Liver (tissue), 3 donors: ENCODE results near the gene FCGBP.

Source experiments
- CTCF ChIP-seq: fragments of 150-350 bp; IDR thresholded peaks from 2 replicates; pipeline ENCODE4 v1.5.1; 2017; ENCODE audit warnings: improper control_type of control experiment, low read depth, low read length; ENCODE audit not compliant: missing input control
- MAX ChIP-seq: IDR thresholded peaks from 2 replicates; pipeline ENCODE4 v1.6.1; 2016; ENCODE audit warnings: antibody characterized with exemption
- RAD21 ChIP-seq, 2 donors: IDR thresholded peaks; 2 replicates each; pipeline ENCODE4 v1.6.1; 2016; ENCODE audit warnings: antibody characterized with exemption in 2 of 2, mild to moderate bottlenecking in 2 of 2
- RXRA ChIP-seq, 2 donors: IDR thresholded peaks; 2 replicates each; pipeline ENCODE4 v1.6.1; 2017 to 2018; ENCODE audit warnings: antibody characterized with exemption in 2 of 2, mild to moderate bottlenecking in 1 of 2
- donor health status: healthy.
- donor health status: healthy.

GRCh38 chr19:39963898-39964297 is 29.5 kb upstream of the FCGBP start:
- TF ChIP-seq CTCF (no peak), MAX (no peak), RAD21 (IDR thresholded peaks at IDR 0.05) (no peak), RXRA (IDR thresholded peaks at IDR 0.05) (no peak)
